Adrenal gland (tissue), 5 donors: Measurements from ENCODE around the gene MRPL32.

Experiments used
- CTCF ChIP-seq, 6 experiments: fragments of 450-650 bp in 4 of 6; fragments of 200-600 bp in 2 of 6; sonication (generic) in 1 of 6; IDR thresholded peaks; 1 replicate in 5 of 6; 2 replicates in 1 of 6; pipeline versions ENCODE4 v1.5.1 to v1.8.0; 2016 to 2021; ENCODE audit warnings: antibody characterized with exemption in 6 of 6, mild to moderate bottlenecking in 2 of 6, moderate library complexity in 1 of 6
- POLR2A ChIP-seq, 2 donors: fragments of 450-650 bp; IDR thresholded peaks; one replicate each; pipeline ENCODE4 v1.6.1; 2017; ENCODE audit warnings: antibody characterized with exemption in 2 of 2, mild to moderate bottlenecking in 2 of 2, moderate library complexity in 1 of 2
- donor health status: DM: no; HTN: no; CAD: no.

DNA sequence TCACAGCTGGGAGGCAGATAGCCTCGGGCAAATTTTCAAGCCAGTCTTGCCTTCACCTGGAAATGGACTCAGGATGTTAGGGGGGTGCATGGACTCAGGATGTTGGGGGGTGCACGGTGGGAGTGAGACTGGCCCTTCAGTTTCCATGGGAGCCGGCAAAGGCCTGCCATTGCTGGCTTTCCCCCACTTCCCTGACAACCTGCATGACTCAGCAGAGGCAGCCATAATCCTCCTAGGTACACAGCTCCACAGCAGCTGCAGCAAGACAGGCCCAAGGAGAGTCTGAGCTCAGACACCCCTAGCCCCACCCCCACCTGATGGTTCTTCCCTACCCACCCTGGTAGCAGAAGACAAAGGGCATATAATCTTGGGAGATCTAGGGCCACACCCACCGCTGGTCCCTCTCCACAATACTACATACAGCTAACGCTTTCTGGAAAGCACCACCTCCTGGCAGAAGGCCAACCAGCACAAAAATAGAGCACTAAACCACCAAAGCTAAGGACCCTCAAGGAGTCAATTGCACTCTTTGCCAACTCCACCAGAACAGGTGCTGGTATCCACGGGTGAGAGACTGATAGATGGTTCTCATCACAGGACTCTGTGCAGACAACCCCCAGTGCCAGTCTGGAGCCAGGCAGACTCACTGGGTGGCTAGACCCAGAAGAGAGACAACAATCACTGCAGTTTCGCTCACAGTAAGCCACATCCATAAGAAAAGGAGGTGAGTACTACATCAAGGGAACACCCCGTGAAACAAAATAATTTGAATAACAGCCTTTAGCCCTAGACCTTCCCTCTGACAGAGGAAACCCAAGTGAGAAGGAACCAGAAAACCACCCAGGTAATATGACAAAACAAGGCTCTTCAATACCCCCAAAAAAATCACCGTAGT lies 38.6 kb upstream of the MRPL32 start:
- TF ChIP-seq POLR2A (IDR thresholded peaks at IDR 0.05) (no peak), CTCF (IDR thresholded peaks at IDR 0.05) (no peak)
